HepG2 (cell line): ENCODE measurements around the gene HOXB5.

ENCODE experiments used
- RNF2 ChIP-seq: fragments of 450-650 bp; conservative IDR thresholded peaks from 2 replicates; pipeline ENCODE4 v1.6.1; 2016; ENCODE audit warnings: low read depth
- ZNF709 ChIP-seq: sonication (generic); formaldehyde crosslinking; IDR thresholded peaks from 2 replicates; pipeline ENCODE4 v1.5.0; 2020; ENCODE audit warnings: mild to moderate bottlenecking, missing genetic modification reagents
- TF ChIP-seq, protein P1 (sequence below): sonication (generic); formaldehyde crosslinking; IDR thresholded peaks from 2 replicates; pipeline ENCODE4 v1.4.0; 2020; ENCODE audit warnings: mild to moderate bottlenecking, missing genetic modification reagents
- TF ChIP-seq, protein P2 (sequence below): IDR thresholded peaks from 2 replicates; pipeline ENCODE4 v1.6.1; 2016; ENCODE audit warnings: low read depth, borderline replicate concordance

DNA sequence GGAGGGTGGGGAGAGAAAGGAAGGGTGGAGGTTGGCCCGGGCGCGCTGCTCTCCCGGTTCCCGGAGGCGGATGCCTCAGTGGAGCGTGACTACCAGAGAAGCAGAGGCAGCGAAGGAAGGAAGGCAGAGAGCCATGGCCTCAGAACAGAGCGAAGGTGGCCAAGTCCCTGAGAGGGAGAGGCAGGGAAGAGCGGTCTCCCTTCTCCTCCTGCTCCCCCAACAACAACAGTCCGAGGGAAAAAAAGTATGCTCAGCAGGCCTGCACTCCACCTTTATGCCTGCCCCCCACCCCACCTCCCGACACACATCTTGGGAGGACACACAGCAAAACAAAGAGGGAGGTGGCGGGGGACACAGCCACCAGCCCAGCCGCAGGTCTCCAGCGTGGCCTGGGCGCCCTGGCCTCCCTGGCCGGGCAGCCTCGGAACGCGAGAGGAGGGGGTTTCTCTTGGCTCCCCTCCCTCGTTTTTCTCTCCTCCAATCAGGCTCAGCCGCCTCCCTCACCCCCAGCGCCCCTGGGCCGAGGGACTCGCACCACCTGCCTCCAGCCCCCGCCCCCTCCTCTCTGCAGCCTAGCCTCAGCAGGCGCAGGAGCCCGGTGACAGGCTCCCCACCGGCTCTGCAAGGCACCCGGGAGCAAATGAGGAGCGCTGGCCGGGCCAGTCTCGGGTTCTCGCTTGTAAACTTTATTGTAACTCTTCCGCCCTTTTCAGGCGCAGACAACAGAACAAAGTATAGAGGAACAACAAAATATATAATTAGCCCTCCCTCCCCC is 18.3 kb upstream of the HOXB5 start:
- TF ChIP-seq, protein P1, sequence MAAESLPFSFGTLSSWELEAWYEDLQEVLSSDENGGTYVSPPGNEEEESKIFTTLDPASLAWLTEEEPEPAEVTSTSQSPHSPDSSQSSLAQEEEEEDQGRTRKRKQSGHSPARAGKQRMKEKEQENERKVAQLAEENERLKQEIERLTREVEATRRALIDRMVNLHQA (CRISPR knock-in tag): no peak
- TF ChIP-seq, protein P2, sequence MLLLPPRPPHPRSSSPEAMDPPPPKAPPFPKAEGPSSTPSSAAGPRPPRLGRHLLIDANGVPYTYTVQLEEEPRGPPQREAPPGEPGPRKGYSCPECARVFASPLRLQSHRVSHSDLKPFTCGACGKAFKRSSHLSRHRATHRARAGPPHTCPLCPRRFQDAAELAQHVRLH (CRISPR knock-in tag): no peak
- no peak for TF ChIP-seq ZNF709
- TF ChIP-seq RNF2: no peak
